HT-29 (cell line): ENCODE results near the gene LIMD2. TPM values are rescaled to one million over a fixed set of nuclear protein-coding genes. Genes with fewer than 3 reads are reported as not detected.
A peak's percentile ranks its signal among the peaks of the same experiment; 100 is the strongest.

ENCODE experiments used
- DNase-seq: peaks from one replicate; pipeline ENCODE4 v3.0.0-alpha.2; 2015; ENCODE audit warnings: low spot score
- total RNA-seq: library from RNA; depleted of rRNA; stranded (reverse); fragments of >200 nt; shearing (Covaris generic); gene quantifications from 2 replicates; pipeline ENCODE4 v1.2.3, GENCODE V29; 2014; rRNA removed

Gene LIMD2
- total RNA-seq, 1 experiment from 2014 or later, result 2.8 TPM

DNA sequence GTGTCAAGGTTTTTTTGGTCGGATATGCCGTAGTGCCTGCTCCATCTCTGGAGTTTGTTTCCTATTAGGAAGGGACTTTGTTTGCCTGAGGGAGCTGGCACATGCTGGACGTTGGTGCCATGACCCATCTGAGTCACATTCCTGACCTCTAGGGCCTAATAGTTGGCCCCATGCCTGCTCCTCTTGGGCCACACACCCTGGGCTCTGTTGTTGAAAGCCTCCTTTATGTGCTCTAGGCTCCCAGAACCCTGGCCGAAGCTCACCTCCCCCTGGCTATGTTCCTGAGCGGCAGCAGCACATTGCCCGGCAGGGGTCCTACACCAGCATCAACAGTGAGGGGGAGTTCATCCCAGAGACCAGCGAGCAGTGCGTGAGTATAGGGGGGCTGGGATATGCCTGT, 18.4 kb downstream of the LIMD2 start:
- no peak for DNase-seq

DNA sequence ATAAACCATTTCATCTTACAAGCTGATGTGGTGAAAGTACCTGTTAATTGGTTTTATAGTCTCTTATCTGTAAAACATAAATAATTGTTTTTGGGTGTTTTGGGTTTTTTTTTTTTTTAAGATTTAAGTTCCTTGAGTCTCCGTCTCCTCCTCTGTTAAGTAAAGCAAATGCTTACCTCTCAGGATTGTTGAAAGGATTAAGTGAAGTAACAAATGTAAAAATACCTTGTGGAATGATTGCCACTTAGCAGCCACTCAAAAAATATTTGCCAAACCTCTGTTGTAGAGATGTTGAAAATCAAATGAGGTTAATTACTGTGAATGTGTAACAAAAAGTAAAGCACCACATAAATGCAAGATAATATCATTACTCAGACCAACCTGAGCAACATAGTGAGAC, 19.2 kb downstream of the LIMD2 start:
- no peak for DNase-seq

DNA sequence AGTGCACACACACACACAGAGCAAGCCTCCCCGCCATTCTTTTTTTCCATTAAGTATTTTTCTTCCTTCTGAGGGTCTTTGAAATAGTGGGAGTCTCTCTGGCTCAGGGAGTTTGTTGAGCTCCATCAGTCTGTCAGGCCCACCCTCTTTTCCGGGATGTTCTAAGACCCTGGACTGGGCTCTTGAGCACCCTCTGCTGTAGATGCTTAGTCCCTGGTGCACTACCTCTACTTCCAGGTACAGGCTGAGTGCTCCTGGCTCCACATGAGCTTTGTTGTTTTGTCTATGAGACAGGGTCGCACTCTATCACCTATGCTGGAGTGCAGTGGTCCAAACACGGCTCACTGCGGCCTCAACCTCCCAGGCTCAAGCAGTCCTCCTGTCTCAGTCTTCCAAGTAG, 20.7 kb downstream of the LIMD2 start:
- DNase-seq, result no peak

DNA sequence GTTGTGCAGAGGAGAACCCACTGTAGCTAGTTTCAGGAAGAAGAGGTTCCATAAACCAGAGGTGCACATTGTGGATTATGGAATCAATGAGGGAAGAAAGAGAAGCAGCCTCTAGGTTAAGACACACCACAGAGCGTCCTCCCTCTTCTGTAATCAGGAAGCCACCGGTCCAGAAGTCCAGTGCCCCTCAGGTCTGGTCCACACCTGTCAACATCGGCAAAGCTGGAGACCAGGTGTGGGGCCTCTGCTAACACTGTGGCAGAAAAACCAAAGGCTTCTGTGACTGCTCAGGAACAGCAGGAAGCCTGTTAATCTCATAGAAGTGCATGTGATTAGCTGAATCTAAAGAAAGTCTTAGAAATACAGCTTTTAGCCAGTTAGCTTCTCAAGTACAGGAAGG, 23.3 kb downstream of the LIMD2 start:
- DNase-seq, result no peak

DNA sequence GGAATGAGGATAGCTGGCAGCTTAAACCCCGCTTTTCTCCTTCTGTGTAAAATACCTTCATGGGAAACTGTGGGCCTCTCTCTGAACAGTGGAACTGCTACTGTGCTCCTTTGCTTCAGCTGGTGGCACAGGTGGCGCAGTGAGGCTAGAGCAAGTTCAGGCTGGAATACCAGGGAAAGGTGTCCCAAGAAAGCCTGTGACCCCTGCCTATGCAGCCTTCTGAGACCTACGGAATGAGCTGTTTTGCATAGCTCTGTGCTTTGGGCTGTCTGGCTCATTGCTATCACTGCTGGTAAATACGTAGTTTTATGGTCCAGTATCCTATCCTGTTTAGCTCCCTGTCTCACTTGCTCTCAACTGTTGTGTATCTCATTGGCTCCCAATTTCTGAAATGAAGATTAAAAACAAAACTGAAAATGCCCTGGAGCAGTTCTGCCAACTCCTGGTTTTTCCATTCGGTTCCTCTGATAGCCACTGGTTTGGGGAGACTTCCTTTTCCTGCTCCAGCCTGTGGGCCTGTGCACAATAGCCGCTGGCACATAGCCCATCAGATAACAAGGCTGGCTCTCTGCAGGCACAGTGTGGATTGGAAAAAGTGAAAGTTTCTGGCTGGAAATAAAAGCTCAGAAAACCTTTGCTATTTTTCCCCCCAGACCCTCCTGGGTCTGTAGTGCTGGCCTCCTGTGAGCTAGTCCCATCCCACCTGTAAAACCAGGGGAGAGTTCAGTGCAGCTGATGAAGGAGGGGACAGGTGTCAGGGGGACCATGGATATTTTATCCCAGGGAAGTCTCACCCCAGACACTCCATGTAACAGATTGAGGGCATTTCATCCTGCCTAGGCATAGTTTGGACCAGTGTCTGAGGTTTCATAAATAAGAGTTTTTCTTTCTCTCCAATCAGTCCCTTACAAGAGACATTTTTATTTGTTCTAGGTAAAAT, 24.0 kb downstream of the LIMD2 start:
- DNase-seq, result peak; percentile 96

DNA sequence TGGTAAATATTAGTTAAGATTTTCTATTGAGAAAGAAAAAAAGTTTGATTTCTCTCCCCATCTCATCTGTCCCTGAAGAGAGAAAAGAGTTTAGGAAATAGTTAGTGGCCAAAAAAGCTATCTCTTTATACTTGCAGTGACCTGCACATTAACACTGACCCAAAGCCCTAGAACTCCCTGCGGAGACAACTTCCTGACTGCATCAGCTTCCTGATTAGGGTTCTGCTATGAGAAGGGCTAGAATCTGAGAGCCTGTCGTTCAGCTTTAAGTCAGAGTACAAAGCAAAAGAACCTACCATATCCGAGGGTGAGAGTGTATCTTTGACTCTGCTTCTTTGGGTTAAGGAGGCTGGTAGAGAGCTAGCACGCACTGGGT, 24.7 kb downstream of the LIMD2 start:
- DNase-seq, result no peak

DNA sequence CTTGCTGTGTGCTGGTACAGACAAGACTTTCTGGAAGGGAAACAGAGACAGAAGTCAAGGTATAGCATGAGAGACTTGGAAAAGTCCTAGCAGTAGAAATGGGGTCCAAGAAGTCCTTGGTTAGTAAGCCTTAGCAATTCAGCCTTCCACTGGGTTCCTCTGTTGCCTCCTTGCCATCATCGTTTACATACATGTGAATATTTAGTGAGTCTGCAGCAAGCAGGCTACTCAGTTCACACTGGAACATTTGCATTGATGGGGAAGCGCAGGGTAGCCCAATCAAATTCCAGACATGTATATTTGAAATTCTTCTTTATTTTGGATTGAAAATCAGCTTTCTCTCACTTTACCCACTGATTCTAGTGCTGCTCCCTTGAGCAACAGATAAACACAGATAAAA, 27.1 kb downstream of the LIMD2 start:
- no peak for DNase-seq

DNA sequence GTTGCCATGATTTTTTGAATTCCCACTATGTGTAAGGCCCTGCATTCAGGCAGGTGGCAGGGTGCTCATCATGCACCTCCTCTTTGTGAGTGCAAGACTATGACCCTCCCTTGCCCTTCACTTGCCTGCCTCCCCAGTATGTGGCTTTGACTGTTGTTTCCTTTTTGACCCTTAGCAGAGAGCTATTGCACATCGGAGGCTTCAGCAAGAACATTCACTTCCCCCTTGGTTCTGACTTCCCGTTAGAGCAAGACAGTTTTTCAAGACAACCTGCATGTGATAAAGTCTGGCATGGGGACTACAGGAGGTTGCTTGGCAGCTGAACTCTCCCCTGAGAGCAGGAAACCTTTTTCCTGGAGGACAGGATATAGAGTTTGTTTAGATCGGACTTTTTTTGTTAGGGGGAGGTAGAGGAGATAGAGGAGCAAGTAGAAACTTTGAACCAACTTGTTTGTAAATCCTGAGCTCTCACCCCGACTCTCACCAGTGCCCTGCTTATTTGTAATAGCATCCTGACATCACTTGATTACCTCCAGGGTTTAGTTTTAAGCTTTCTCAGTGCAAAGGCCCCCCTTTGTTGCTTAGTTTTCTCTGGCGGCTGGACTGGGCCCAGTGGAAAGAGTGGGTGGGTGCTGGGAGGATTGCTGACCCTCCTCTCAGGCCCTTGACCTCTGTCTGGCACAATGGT, 34.3 kb downstream of the LIMD2 start:
- DNase-seq, result no peak

DNA sequence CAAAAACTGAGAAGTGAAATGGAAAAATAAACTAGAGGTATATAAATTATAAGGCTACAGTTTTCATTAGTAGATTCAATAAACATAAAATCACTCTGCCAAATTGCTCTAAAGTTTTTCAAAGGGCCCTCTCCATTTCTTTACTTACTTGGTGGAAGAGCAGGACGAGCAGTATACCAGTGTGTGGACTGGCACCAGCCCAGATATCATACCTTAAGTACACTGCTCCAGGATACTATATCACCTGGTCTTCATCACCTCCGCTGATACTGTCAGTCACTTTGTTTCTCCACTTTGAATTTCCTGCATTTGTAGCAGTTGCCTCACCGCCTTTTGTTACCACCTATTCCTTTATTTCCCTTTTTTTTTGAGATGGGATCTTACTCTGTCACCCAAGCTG, 40.1 kb downstream of the LIMD2 start:
- no peak for DNase-seq

DNA sequence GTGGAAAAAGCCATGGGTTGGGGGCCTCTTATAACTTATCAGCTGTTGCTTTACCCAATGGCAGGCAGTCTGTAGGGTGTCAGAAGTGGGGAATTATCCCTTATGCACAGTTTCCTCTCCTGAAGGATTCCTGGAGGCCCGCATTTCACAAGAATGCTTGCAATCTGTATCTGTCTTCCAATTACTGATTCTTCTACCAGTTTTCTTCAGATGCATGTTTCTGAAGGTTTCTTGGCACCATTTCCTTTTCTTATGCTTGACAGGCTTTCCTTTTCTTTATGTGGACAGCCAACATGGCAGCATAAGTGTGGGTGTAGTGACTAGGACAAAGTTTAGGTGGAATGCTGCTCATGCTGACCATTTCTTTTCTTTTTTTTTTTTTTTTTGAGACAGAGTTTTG, 41.6 kb downstream of the LIMD2 start:
- DNase-seq, result no peak

DNA sequence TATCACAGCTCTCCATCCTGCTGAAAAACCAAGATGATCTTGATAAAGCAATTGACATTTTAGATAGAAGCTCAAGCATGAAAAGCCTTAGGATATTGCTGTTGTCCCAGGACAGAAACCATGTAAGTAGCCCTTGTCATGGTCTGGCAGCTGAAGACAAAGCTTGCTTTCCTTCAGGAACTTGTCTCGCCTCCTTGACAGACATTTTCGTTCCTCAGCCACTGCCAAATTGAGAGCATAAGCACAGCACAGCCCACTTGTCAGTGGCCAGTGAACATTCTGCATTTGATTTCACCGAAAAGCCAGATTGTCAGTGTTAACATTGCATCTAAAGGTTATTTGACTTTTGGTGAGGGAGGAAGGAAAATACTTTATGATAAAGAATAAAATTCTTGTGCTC, 42.1 kb downstream of the LIMD2 start:
- DNase-seq, result no peak

DNA sequence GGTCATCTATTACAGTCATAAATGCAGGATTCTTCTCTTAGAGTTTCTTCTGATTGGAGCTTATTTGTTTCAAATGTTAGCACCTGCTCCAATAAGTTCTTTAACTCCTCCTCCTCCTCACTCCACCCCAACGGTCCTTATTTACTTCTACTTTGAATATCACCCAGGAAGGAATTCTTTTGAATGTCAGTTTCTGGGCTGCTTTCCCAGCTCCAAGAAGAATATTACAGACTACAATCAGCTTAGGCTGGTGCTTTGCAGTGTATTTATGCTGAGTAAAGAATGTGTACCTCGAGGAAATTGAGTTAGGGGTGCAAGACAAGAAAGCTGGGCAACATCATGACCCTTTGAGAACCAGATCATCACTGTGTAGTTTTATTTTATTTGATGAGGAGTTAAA, 46.9 kb downstream of the LIMD2 start:
- DNase-seq, result no peak

DNA sequence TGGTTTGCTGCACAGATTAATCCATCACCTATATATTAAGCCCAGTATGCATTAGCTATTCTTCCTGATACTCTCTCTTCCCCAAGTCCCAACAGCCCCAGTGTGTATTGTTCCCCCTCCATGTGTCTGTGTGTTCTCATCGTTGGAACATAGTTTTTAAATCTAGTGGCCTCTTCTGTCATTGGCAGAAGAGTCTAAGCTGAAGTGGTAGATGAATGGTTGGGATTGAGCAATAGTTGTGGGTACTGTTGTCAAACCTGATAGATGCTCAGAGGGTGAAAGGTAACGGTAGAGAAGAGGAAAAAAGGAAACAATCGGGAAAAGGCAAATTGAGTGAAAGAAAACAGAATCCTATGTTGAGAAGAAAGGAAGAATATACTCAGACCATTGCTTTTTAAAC, 47.8 kb downstream of the LIMD2 start:
- DNase-seq, result no peak

DNA sequence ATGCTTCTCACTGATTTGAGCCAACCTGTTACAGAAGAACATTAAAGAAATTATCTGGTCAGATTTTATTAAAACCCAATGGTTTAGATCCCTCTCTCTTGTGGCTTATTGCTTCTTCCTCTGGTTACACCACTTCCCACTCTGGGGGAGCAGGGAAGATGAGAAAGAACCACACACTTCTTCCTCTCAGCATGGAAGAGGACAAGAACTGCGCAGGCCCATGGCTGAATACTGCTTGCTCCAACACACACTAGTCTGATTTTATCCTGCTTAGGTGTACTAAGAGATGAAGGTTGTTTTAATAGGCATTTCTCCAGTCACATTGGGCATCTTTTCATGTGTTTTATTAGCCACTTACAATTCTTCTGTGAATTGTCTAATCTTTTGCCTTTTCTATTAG, 50.1 kb downstream of the LIMD2 start:
- no peak for DNase-seq

DNA sequence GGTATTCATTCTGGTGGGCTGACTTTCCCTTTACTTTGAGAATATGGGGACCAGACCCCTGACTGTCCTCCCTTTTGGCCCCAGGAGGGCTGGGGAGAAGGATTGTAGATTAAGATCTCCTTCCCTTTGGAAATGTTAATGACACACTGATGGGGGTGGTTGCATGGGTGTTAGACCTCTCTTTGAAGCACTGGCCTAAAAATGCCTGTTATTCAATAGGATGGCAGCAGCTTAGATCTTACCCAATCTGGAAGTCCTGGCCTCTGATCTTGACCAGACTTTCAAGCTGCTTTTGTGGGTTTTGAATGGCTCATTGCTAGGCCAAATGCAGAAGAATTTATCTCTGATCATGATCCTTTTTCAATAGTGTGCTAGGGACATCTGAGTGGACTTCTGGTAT, 52.0 kb downstream of the LIMD2 start:
- DNase-seq, result no peak

DNA sequence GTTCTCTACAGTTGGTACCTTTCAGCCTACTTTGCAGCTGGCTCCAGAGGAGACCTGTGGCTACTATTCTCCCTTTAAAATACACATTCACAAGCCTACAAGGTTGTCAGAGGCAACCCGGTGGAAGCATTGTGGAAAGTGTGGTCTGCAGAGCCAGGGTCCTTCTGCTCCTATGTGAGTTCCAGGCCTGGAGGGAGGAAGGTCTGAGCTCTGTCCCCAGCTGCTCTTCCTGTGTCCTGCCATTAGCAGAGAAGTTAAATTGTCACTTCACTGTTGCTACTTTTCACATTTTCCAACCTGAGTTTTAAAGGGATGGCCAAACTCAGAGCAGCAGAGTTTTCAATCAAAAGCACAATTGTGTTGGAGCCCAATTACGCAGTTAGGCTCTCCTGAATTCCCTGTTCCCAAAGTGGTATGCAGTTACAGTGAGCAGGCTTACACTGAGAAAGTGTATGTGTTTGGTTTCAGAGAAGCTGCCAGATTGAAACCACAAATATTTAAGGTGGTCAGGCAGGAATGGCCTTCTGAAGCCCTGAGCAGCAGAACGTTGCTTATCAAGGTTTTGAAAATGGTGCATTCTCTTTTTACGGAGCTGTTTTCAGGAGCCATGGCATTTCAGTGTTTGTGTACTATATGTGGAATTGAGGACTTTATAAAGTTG, 52.7 kb downstream of the LIMD2 start:
- DNase-seq, result peak; percentile 33

DNA sequence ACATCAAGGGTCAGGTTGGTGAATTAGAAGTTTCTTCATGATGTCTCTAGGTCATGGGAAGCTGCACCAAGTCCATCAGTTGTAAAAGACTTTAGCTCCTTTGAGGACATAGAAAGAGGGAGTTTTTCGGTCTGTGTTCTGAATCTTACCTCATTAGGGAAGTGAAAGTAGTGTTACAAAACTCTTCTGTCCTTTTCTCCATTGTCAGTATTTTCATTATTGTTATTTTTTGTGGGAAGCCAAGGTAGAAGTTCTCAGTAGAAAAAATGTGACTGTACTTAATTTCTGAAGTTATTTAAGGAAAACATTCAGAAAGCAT, 53.5 kb downstream of the LIMD2 start:
- DNase-seq, result no peak

Other genes with a start within 250 kb of the LIMD2 start
- 3.1 TPM in 1 of 2 replicates, not detected in the other for gene ACE, start 223.1 kb downstream of the LIMD2 start, total RNA-seq
- gene KCNH6, start 176.8 kb downstream of the LIMD2 start, total RNA-seq, result 0.61 TPM in 1 of 2 replicates, not detected in the other
- 35.7 and 39.6 TPM in 2 replicates for gene DCAF7, start 149.6 kb downstream of the LIMD2 start, total RNA-seq
- gene TACO1, start 99.2 kb downstream of the LIMD2 start, total RNA-seq, result 27.0 and 28.3 TPM in 2 replicates
- 19.4 and 20.1 TPM in 2 replicates for gene MAP3K3, start 77.7 kb downstream of the LIMD2 start, total RNA-seq
- 5.2 and 6.6 TPM in 2 replicates for gene STRADA, start 41.7 kb upstream of the LIMD2 start, total RNA-seq
- gene CCDC47, start 73.5 kb upstream of the LIMD2 start, total RNA-seq, result 54.3 and 56.8 TPM in 2 replicates
- gene DDX42, start 74.0 kb upstream of the LIMD2 start, total RNA-seq, result 42.3 and 45.3 TPM in 2 replicates
- gene PSMC5, start 127.3 kb upstream of the LIMD2 start, total RNA-seq, result 56.3 and 65.3 TPM in 2 replicates
- 35.7 and 41.7 TPM in 2 replicates for gene FTSJ3, start 127.5 kb upstream of the LIMD2 start, total RNA-seq
- 205 and 206 TPM in 2 replicates for gene SMARCD2, start 142.6 kb upstream of the LIMD2 start, total RNA-seq
- not detected in 2 replicates for gene CSH2, start 173.6 kb upstream of the LIMD2 start, total RNA-seq
- not detected in 2 replicates for gene GH2, start 181.8 kb upstream of the LIMD2 start, total RNA-seq
- gene CSH1, start 196.4 kb upstream of the LIMD2 start, total RNA-seq, result not detected in 2 replicates
- gene CSHL1, start 211.1 kb upstream of the LIMD2 start, total RNA-seq, result not detected in 2 replicates
- not detected in 2 replicates for gene GH1, start 218.7 kb upstream of the LIMD2 start, total RNA-seq
- not detected in 2 replicates for gene CD79B, start 232.2 kb upstream of the LIMD2 start, total RNA-seq